MM.1S (cell line): ENCODE results near the gene RAD23A.

ENCODE experiments used
- DNase-seq: peaks from one replicate; pipeline ENCODE4 v3.0.0-alpha.2; 2015
- H2AFZ ChIP-seq: fragments of 300-600 bp; sonication (generic); 2 replicates; pipeline ENCODE4 v1.6.0; 2016; ENCODE audit warnings: antibody characterized with exemption, low read length
- H3F3A ChIP-seq: fragments of 300-600 bp; sonication (generic); 2 replicates; pipeline ENCODE4 v1.6.1; 2016; ENCODE audit warnings: mild to moderate bottlenecking, antibody characterized with exemption, low read length, moderate library complexity, mixed read lengths; ENCODE audit not compliant: insufficient read depth
- H3K27ac ChIP-seq: fragments of 300-600 bp; sonication (generic); 2 replicates; pipeline ENCODE4 v1.5.1; 2016; ENCODE audit warnings: mild to moderate bottlenecking, low read length
- H3K27me3 ChIP-seq: fragments of 300-600 bp; sonication (generic); replicated peaks from 2 replicates; pipeline ENCODE4 v1.6.0; 2016; ENCODE audit warnings: low read length; ENCODE audit not compliant: insufficient read depth
- H3K36me3 ChIP-seq: fragments of 300-600 bp; sonication (generic); replicated peaks from 2 replicates; pipeline ENCODE4 v1.6.1; 2016; ENCODE audit warnings: mild to moderate bottlenecking, low read length, mixed read lengths; ENCODE audit not compliant: insufficient read depth
- H3K4me1 ChIP-seq: fragments of 300-600 bp; sonication (generic); 2 replicates; pipeline ENCODE4 v1.6.1; 2016; ENCODE audit warnings: low read length, mixed read lengths
- H3K4me2 ChIP-seq: fragments of 300-600 bp; sonication (generic); 2 replicates; pipeline ENCODE4 v1.6.0; 2016; ENCODE audit warnings: low read depth, low read length
- H3K4me3 ChIP-seq: fragments of 300-600 bp; sonication (generic); 2 replicates; pipeline ENCODE4 v1.5.1; 2016; ENCODE audit warnings: low read length, mixed read lengths
- H3K79me2 ChIP-seq: fragments of 300-600 bp; sonication (generic); 2 replicates; pipeline ENCODE4 v1.6.1; 2016; ENCODE audit warnings: mixed run types, low read length, mixed read lengths
- H3K9ac ChIP-seq: fragments of 300-600 bp; sonication (generic); 2 replicates; pipeline ENCODE4 v1.6.1; 2016; ENCODE audit warnings: low read length, mixed read lengths
- H3K9me2 ChIP-seq: fragments of 300-600 bp; sonication (generic); replicated peaks from 2 replicates; pipeline ENCODE4 v1.6.1; 2016; ENCODE audit warnings: mild to moderate bottlenecking, low read length, mixed read lengths; ENCODE audit not compliant: insufficient read depth
- H3K9me3 ChIP-seq: fragments of 300-600 bp; sonication (generic); replicated peaks from 2 replicates; pipeline ENCODE4 v1.6.1; 2016; ENCODE audit warnings: mild to moderate bottlenecking, low read length, mixed read lengths; ENCODE audit not compliant: insufficient read depth
- H4K20me1 ChIP-seq: fragments of 300-600 bp; sonication (generic); 2 replicates; pipeline ENCODE4 v1.6.1; 2016; ENCODE audit warnings: mild to moderate bottlenecking, low read length, moderate library complexity, mixed read lengths; ENCODE audit not compliant: insufficient read depth
- EZH2 ChIP-seq: fragments of 300-600 bp; sonication (generic); optimal IDR thresholded peaks from 2 replicates; pipeline ENCODE3; 2017; ENCODE audit warnings: low read depth, mild to moderate bottlenecking, antibody characterized with exemption, low read length, mixed read lengths
- EZH2phosphoT487 ChIP-seq: fragments of 300-600 bp; sonication (generic); IDR thresholded peaks from 2 replicates; pipeline ENCODE4 v1.6.1; 2018; ENCODE audit warnings: antibody characterized with exemption, low read length
- TF ChIP-seq, protein P1 (sequence below): fragments of 300-600 bp; sonication (generic); IDR thresholded peaks from 2 replicates; pipeline ENCODE4 v1.5.1; 2016; ENCODE audit warnings: antibody characterized with exemption, low read length, mixed read lengths

RAD23A gene

DNA sequence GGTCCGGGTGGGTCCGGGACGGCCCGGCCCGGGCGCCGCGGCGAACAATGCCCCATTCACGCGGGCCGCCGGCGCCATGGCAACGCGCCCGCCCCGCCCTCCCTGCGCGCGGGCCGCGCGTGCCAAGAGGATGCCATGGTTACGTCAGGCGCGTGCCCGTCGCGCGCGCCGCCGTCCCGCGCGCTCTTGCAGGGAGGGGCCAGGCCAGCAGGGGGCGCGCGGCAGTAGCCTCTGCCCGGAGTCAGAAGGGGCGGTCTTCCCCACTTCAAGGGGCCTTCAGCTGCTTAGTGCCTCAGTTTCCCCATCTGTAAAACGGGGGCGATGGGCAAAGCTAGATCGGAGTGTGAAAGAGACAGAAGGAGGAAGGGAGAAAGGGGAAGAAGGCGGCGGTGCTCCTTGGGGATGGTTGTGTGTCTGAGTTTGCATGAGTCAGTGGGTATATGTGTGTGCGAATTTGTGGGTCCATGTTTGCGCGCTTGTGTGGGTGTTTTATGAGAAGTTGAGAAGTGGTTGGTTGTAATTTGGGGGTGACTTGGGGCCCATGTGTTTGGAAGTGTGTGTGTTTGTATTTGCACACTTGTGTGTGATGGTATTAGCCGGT lies 38.0 kb downstream of the RAD23A start:
- Histone ChIP-seq H4K20me1 (no peaks in the 10 kb centered on the region), H3K27ac (no peak overlapping the region), H3K4me1 (peaks cover 33% of the 10 kb centered on the region), H2AFZ (no peak overlapping the region; the same call in 1 of the 2 replicates), H3K79me2 (no peaks in the 10 kb centered on the region), H3K36me3 (no peaks in the 10 kb centered on the region), H3K9ac (no peak overlapping the region), H3K9me3 (no peaks in the 10 kb centered on the region), H3K4me2 (peak overlapping the region; percentile 67), H3K27me3 (peaks cover 37% of the 10 kb centered on the region), H3F3A (no peaks in the 10 kb centered on the region), H3K4me3 (peak overlapping the region; percentile 48; the same call in 1 of the 2 replicates), H3K9me2 (no peaks in the 10 kb centered on the region)
- TF ChIP-seq, protein P1, sequence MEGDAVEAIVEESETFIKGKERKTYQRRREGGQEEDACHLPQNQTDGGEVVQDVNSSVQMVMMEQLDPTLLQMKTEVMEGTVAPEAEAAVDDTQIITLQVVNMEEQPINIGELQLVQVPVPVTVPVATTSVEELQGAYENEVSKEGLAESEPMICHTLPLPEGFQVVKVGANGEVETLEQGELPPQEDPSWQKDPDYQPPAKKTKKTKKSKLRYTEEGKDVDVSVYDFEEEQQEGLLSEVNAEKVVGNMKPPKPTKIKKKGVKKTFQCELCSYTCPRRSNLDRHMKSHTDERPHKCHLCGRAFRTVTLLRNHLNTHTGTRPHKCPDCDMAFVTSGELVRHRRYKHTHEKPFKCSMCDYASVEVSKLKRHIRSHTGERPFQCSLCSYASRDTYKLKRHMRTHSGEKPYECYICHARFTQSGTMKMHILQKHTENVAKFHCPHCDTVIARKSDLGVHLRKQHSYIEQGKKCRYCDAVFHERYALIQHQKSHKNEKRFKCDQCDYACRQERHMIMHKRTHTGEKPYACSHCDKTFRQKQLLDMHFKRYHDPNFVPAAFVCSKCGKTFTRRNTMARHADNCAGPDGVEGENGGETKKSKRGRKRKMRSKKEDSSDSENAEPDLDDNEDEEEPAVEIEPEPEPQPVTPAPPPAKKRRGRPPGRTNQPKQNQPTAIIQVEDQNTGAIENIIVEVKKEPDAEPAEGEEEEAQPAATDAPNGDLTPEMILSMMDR, result peak; percentile 83
- TF ChIP-seq EZH2phosphoT487 (no peak), EZH2 (no peak)
- peak; percentile 68 for DNase-seq

DNA sequence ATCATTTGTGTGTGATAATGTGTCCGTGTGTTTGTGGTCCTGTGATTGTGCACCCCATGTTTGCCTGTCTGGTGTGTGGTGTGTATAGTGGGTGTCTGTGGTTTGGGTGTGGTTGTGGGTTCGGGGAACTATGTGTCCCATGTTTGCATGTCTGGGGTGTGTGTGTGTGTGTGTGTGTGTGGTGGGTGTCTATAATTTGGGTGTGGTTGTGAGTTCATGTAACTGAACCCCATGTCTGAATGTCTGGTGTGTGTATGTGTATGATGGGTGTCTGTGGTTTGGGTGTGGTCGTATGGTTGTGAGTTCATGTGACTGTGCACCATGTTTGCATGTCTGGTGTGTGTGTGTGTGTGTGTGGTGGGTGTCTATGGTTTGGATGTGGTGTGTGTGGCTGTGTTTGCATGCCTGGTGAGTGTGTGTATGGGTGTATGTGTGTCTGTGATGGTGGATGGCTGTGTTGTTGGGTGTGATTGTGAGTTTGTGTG lies 38.5 kb downstream of the RAD23A start:
- H3K79me2 ChIP-seq, result no peaks in the 10 kb centered on the region
- no peak overlapping the region for H3K4me3 ChIP-seq
- no peaks in the 10 kb centered on the region for H4K20me1 ChIP-seq
- no peak overlapping the region for H3K9ac ChIP-seq
- peaks cover 33% of the 10 kb centered on the region for H3K4me1 ChIP-seq
- H3K9me2 ChIP-seq, result no peaks in the 10 kb centered on the region
- no peak for DNase-seq
- H3F3A ChIP-seq, result no peaks in the 10 kb centered on the region
- H3K27me3 ChIP-seq, result peaks cover 37% of the 10 kb centered on the region
- H3K27ac ChIP-seq, result no peak overlapping the region
- no peak overlapping the region for H3K4me2 ChIP-seq
- no peaks in the 10 kb centered on the region for H3K9me3 ChIP-seq
- TF ChIP-seq EZH2phosphoT487, result no peak
- TF ChIP-seq EZH2, result no peak
- TF ChIP-seq, protein P1, result no peak
- H3K36me3 ChIP-seq, result no peaks in the 10 kb centered on the region
- no peak overlapping the region for H2AFZ ChIP-seq

DNA sequence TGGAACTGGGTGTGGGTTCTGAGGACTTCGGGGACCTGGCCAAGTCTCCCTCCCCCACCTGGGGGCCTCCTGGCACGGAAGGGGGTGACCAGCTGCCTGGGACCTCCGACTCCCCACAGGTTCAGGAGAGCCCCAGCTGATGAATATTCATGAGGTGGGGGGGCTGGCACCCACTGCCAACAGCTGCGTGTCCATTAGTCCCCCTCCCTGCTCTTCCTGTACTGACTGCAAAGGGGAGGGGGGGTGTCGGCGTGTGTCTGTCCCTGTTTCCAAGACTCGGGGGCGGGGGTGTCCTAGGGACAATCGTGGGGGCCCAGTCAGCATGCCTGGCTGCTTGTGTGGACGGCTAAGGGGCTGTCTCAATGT lies 39.0 kb downstream of the RAD23A start:
- Histone ChIP-seq H3K4me3 (no peak overlapping the region), H3K27ac (no peak overlapping the region), H3K9me3 (no peaks in the 10 kb centered on the region), H2AFZ (no peak overlapping the region), H3K36me3 (no peaks in the 10 kb centered on the region), H3K9ac (no peak overlapping the region), H3K4me1 (peaks cover 33% of the 10 kb centered on the region), H3F3A (no peaks in the 10 kb centered on the region), H3K27me3 (peaks cover 33% of the 10 kb centered on the region), H3K9me2 (no peaks in the 10 kb centered on the region), H3K79me2 (no peaks in the 10 kb centered on the region), H4K20me1 (no peaks in the 10 kb centered on the region), H3K4me2 (peak overlapping the region; percentile 27; the same call in 1 of the 2 replicates)
- TF ChIP-seq, protein P1, result no peak
- TF ChIP-seq EZH2phosphoT487, result no peak
- no peak for TF ChIP-seq EZH2
- no peak for DNase-seq
